OCI-LY7 (cell line): ENCODE data around the gene SSX2IP.

Experiments used
- CTCF ChIP-seq: fragments of 200-600 bp; sonication (generic); conservative IDR thresholded peaks from 2 replicates; pipeline ENCODE4 v1.5.1; 2014; ENCODE audit warnings: mild to moderate bottlenecking, antibody characterized with exemption, low read length, moderate library complexity, mixed read lengths
- EZH2phosphoT487 ChIP-seq: fragments of 200-600 bp; sonication (generic); IDR thresholded peaks from 2 replicates; pipeline ENCODE4 v1.6.1; 2018; ENCODE audit warnings: low read depth, borderline replicate concordance, mild to moderate bottlenecking, mixed run types, antibody characterized with exemption, low read length, moderate library complexity, mixed read lengths

DNA sequence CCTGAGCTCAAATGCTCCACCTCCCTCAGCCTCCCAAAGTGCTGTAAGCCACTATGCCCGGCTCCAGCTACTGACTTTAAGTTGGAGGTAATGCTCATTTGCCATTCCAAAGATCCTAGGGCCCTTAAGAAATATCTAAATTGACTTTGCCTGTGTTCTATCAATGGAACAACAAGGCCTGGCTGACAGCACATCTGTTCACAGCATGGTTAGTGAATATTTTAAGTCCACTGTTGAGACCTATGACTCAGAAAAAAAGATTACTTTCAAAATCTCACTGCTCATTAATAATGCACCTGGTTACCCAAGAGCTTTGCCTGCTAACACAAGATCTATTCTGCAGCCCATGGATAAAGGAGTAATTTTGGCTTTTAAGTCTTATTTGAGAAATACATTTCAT lies 3.5 kb upstream of the SSX2IP start:
- TF ChIP-seq CTCF (no peak), EZH2phosphoT487 (no peak)
